Panc1 (cell line): ENCODE data around the gene IFT122. TPM values are rescaled to one million over a fixed set of nuclear protein-coding genes. Genes with fewer than 3 reads are reported as not detected.

ENCODE experiments used
- ATAC-seq: fragments of 200-7000 bp; cut with Tn5 transposase; 2 replicates; pipeline ENCODE4 v1.9.1; 2020; ENCODE audit warnings: mild to moderate bottlenecking, moderate library complexity
- BruUV-seq: library from RNA; stranded (reverse); fragments of 400-500 nt; replicated peaks from 2 replicates; lab custom pipeline; 2021; lab: Mats Ljungman, UMichigan
- CTCF ChIA-PET: fragments of 300-600 bp; sonication (Branson Sonifier 250); formaldehyde crosslinking; loops from one replicate; lab custom pipeline; 2022; ENCODE audit warnings: antibody characterized with exemption; lab: Charles Lee
- POLR2A ChIA-PET: fragments of 300-600 bp; sonication (Branson Sonifier 250); formaldehyde crosslinking; loops from one replicate; lab custom pipeline; 2022; ENCODE audit warnings: antibody characterized with exemption; lab: Charles Lee
- DNase-seq: peaks from one replicate; pipeline ENCODE4 v3.0.0-alpha.2; 2010; ENCODE audit warnings: low read depth, low spot score
- H3K27ac ChIP-seq: 2 replicates; pipeline ENCODE4 v1.5.1; 2011; ENCODE audit warnings: mild to moderate bottlenecking, low read length, inconsistent platforms
- H3K27me3 ChIP-seq: fragments of 200-500 bp; sonication (Bioruptor generic); 2 replicates; pipeline ENCODE4 v1.6.0; 2014; ENCODE audit warnings: low read length, inconsistent platforms; ENCODE audit not compliant: control insufficient read depth, insufficient read depth
- H3K36me3 ChIP-seq: fragments of 200-500 bp; sonication (Bioruptor generic); 2 replicates; pipeline ENCODE4 v1.5.1; 2014; ENCODE audit warnings: inconsistent platforms, mild to moderate bottlenecking, low read length, moderate library complexity; ENCODE audit not compliant: control insufficient read depth, insufficient read depth
- H3K4me1 ChIP-seq: 2 replicates; pipeline ENCODE4 v1.5.1; 2011; ENCODE audit warnings: inconsistent platforms, mild to moderate bottlenecking, low read length, moderate library complexity; ENCODE audit not compliant: control insufficient read depth, insufficient read depth
- H3K4me3 ChIP-seq, 2 experiments: 2 replicates each; pipeline ENCODE4 v1.5.1; 2011 to 2012; ENCODE audit warnings: low read depth in 2 of 2, low read length in 2 of 2, mild to moderate bottlenecking in 2 of 2, inconsistent platforms in 1 of 2, moderate library complexity in 1 of 2
- H3K9me3 ChIP-seq: fragments of 200-500 bp; sonication (Bioruptor generic); 2 replicates; pipeline ENCODE4 v1.5.1; 2014; ENCODE audit warnings: low read depth, mild to moderate bottlenecking, inconsistent platforms, low read length, moderate library complexity; ENCODE audit not compliant: control insufficient read depth, insufficient read depth
- CTCF ChIP-seq: fragments of 450-650 bp; IDR thresholded peaks from 2 replicates; pipeline ENCODE4 v1.5.1; 2017; ENCODE audit warnings: mild to moderate bottlenecking
- POLR2AphosphoS5 ChIP-seq: IDR thresholded peaks from 2 replicates; pipeline ENCODE4 v1.6.1; 2012; ENCODE audit warnings: mild to moderate bottlenecking, low read depth, low read length, moderate library complexity
- SIN3A ChIP-seq: IDR thresholded peaks from 2 replicates; pipeline ENCODE4 v1.6.1; 2012; ENCODE audit warnings: low read depth, mild to moderate bottlenecking, low read length, moderate library complexity, borderline replicate concordance; ENCODE audit not compliant: insufficient read depth
- TCF7L2 ChIP-seq: IDR thresholded peaks from 2 replicates; pipeline ENCODE4 v1.6.1; 2011; ENCODE audit warnings: mild to moderate bottlenecking, low read depth, low read length, inconsistent platforms
- in situ Hi-C: cut with HindIII; loops from 2 replicates; pipeline ENCODE4 v1.10.0; 2016; ENCODE audit warnings: low sequenced_read_pairs, low pct_unique_long_range_greater_than_20kb
- intact Hi-C: fragments of 100-400 bp; cut with micrococcal nuclease; formaldehyde crosslinking; loops from one replicate; pipeline ENCODE4 v1.10.0; 2022; ENCODE audit not compliant: unreplicated experiment
- total RNA-seq: library from RNA; stranded (reverse); gene quantifications from one replicate; pipeline ENCODE4 v1.2.1, GENCODE V29; 2021; ENCODE audit not compliant: unreplicated experiment
- TF ChIP-seq, protein P1 (sequence below), 2 experiments: IDR thresholded peaks; 2 replicates each; pipeline ENCODE4 v1.6.1; 2011 to 2012; ENCODE audit warnings: low read depth in 2 of 2, control low read depth in 1 of 2, low read length in 1 of 2, mild to moderate bottlenecking in 1 of 2, moderate library complexity in 1 of 2; ENCODE audit not compliant: insufficient read depth in 1 of 2

The IFT122 gene
- total RNA-seq, 1 experiment from 2014 or later, result 52.4 TPM

DNA sequence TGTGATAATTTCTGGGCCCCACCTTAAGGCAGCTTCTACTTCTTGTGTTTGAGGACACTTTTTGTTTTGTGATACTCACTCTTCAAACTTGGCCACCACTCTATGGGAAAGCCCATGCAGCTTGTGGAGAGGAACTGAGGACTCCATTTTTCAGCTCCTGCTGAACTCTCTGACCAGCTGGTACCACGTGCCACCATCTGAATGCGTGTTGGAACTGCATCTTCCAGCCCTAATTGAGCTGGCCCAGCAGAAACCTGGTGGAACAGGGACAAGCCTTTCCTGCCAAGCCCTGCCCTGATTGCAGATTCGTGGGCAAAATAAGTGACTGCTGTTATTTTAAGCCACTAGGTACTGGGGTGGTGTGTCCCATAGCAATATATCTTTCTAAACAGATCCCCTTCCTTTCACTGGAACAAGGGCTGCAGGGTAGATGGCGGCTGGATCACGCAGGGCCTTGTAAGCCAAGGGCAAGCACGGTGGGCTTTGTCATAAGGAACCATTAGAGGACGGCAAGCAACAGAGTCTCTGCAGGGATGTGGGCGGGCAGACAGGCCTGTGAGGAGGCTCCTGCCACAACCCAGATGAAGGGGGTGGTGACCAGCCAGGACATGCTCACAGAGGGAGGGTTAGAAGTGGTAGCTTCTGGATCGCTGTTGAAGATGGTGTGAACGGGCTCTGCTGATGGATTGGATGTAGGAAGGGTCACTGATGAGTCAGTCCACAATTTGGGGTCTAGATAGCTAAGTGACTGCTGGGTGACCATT is 112.4 kb downstream of the IFT122 start:
- H3K4me1 ChIP-seq, result peaks cover 4% of the 10 kb centered on the region; the same call in 1 of the 2 replicates
- peaks cover 3% of the 10 kb centered on the region; the same call in 1 of the 2 replicates for H3K36me3 ChIP-seq
- ChIA-PET CTCF (interaction anchor here (0.5 to 1.1 kb wide), 3 partner anchors 62 to 326 kb away, joined by 4 to 7 read pairs (median 5); no protein-coding TSS in a partner anchor), POLR2A (no interaction called here)
- no peaks in the 10 kb centered on the region for H3K27me3 ChIP-seq
- H3K9me3 ChIP-seq, result no peaks in the 10 kb centered on the region
- no peak for DNase-seq
- TF ChIP-seq SIN3A (no peak), CTCF (no peak), TCF7L2 (no peak), POLR2AphosphoS5 (no peak; the same call in 1 of the 2 replicates)
- TF ChIP-seq, protein P1, sequence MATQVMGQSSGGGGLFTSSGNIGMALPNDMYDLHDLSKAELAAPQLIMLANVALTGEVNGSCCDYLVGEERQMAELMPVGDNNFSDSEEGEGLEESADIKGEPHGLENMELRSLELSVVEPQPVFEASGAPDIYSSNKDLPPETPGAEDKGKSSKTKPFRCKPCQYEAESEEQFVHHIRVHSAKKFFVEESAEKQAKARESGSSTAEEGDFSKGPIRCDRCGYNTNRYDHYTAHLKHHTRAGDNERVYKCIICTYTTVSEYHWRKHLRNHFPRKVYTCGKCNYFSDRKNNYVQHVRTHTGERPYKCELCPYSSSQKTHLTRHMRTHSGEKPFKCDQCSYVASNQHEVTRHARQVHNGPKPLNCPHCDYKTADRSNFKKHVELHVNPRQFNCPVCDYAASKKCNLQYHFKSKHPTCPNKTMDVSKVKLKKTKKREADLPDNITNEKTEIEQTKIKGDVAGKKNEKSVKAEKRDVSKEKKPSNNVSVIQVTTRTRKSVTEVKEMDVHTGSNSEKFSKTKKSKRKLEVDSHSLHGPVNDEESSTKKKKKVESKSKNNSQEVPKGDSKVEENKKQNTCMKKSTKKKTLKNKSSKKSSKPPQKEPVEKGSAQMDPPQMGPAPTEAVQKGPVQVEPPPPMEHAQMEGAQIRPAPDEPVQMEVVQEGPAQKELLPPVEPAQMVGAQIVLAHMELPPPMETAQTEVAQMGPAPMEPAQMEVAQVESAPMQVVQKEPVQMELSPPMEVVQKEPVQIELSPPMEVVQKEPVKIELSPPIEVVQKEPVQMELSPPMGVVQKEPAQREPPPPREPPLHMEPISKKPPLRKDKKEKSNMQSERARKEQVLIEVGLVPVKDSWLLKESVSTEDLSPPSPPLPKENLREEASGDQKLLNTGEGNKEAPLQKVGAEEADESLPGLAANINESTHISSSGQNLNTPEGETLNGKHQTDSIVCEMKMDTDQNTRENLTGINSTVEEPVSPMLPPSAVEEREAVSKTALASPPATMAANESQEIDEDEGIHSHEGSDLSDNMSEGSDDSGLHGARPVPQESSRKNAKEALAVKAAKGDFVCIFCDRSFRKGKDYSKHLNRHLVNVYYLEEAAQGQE (IDR thresholded peaks at IDR 0.05; ENCODE audit: insufficient read depth in 1 of 2, low read depth in 2 of 2, low read length in 1 of 2), result no peak
- intact Hi-C loops (no loop called here), in situ Hi-C loops (no loop called here)
- H3K4me3 ChIP-seq, result no peak overlapping the region
- no peak overlapping the region for H3K27ac ChIP-seq
- BruUV-seq, result no TSS peak
- ATAC-seq, result no peak

DNA sequence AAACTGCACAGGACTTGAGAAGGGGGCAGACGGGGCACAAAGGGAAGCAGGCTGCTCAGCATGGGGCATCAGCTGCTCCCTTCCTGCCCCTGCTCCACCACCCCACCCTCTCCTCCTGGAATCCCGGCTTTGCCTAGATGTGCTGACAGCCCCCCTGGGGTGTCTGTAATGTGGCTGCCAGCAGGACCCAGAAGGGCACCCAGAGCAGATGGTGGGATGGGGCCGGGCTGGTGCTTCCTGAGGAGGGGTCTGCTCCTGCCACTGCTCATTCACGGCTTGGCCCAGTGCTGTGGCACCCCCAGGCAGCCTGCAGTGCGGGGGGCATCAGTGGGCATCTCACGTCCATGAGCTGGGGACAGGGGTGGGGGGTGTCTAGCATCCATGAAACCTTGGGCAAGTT is 113.1 kb downstream of the IFT122 start:
- no peak overlapping the region for H3K4me3 ChIP-seq
- H3K27me3 ChIP-seq, result no peaks in the 10 kb centered on the region
- no TSS peak for BruUV-seq
- intact Hi-C loops, result no loop called here
- peaks cover 3% of the 10 kb centered on the region; the same call in 1 of the 2 replicates for H3K36me3 ChIP-seq
- ATAC-seq, result no peak
- CTCF ChIA-PET, result interaction anchor here (0.5 kb wide), 1 partner anchor 325 kb away, joined by 4 read pairs; no protein-coding TSS in a partner anchor
- no peaks in the 10 kb centered on the region for H3K9me3 ChIP-seq
- in situ Hi-C loops, result no loop called here
- H3K27ac ChIP-seq, result no peak overlapping the region
- POLR2A ChIA-PET, result no interaction called here
- no peak for DNase-seq
- no peak for TF ChIP-seq TCF7L2
- TF ChIP-seq POLR2AphosphoS5, result no peak
- no peak for TF ChIP-seq CTCF
- H3K4me1 ChIP-seq, result peaks cover 4% of the 10 kb centered on the region; the same call in 1 of the 2 replicates
